GOT3 (cell line): ENCODE measurements around the gene CLEC2B.

ENCODE experiments used
- DNase-seq: peaks from one replicate; lab custom pipeline; 2025; ENCODE audit warnings: mixed read lengths; lab: John Stamatoyannopoulos, UW

The CLEC2B gene

GRCh38 chr12:9808504-9808903 lies 60.6 kb downstream of the CLEC2B start:
- no peak for DNase-seq

DNA sequence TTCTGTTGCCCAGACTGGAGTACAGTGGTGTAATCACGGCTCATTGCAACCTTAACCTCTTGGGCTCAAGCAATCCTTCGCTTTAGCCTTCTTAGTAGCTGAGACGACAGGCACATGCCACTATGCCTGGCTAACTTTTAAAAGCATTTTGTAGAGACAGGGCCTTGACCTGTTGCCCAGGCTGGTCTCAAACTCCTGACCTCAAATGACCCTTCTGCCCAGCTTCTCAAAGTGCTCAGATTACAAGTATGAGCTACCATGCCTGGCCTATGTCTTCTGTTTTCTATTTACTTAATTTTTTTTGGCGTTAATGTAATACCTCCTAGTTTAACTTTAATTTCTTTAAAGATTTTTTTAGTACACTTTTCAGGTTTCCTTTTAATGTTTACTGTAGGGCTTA lies 62.4 kb downstream of the CLEC2B start:
- DNase-seq, result no peak

- no peak for DNase-seq
Measured at GRCh38 chr12:9805883-9806282, 63.3 kb downstream of the CLEC2B start.
